Spleen (tissue), 7 donors: Measurements from ENCODE around the gene DHFR2.

Experiments
- POLR2A ChIP-seq, 3 donors: fragments of 450-650 bp; IDR thresholded peaks; one replicate each; pipeline ENCODE4 v1.5.1; 2017; ENCODE audit warnings: antibody characterized with exemption in 3 of 3, mild to moderate bottlenecking in 1 of 3
- POLR2AphosphoS5 ChIP-seq, 3 donors: sonication (generic); formaldehyde crosslinking; IDR thresholded peaks; one replicate each; pipeline ENCODE4 v1.5.1; 2017; ENCODE audit warnings: antibody characterized with exemption in 3 of 3
- TF ChIP-seq, protein P1 (sequence below), 11 experiments: fragments of 200-600 bp in 7 of 11; fragments of 450-650 bp in 4 of 11; sonication (generic) in 4 of 11; IDR thresholded peaks in 8 of 11; conservative IDR thresholded peaks in 3 of 11; 1 replicate in 7 of 11; 2 replicates in 4 of 11; pipeline versions ENCODE4 v1.4.0 to v1.8.0; 2016 to 2021; ENCODE audit warnings: antibody characterized with exemption in 11 of 11, inconsistent platforms in 4 of 11, mild to moderate bottlenecking in 1 of 11
- donor health status: DM: no; HTN: no; CAD: no; lungs with moderate emphysema.
- donor health status: DM: no; HTN: no; CAD: no.
- donor health status: DM: no; HTN: no; CAD: no.

- TF ChIP-seq, protein P1, sequence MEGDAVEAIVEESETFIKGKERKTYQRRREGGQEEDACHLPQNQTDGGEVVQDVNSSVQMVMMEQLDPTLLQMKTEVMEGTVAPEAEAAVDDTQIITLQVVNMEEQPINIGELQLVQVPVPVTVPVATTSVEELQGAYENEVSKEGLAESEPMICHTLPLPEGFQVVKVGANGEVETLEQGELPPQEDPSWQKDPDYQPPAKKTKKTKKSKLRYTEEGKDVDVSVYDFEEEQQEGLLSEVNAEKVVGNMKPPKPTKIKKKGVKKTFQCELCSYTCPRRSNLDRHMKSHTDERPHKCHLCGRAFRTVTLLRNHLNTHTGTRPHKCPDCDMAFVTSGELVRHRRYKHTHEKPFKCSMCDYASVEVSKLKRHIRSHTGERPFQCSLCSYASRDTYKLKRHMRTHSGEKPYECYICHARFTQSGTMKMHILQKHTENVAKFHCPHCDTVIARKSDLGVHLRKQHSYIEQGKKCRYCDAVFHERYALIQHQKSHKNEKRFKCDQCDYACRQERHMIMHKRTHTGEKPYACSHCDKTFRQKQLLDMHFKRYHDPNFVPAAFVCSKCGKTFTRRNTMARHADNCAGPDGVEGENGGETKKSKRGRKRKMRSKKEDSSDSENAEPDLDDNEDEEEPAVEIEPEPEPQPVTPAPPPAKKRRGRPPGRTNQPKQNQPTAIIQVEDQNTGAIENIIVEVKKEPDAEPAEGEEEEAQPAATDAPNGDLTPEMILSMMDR (IDR thresholded peaks at IDR 0.05 in 8 of 11, conservative IDR thresholded peaks at IDR 0.05 in 3 of 11): no peak
- TF ChIP-seq POLR2A (IDR thresholded peaks at IDR 0.05) (no peak), POLR2AphosphoS5 (IDR thresholded peaks at IDR 0.05) (no peak)
Observed at GRCh38 chr3:94063496-94064119, 892 bp upstream of the DHFR2 start.
